SK-N-SH treated with all-trans-retinoic acid at 6 μM for 48 hours (cell line): ENCODE data around the gene RUFY3.

Experiments used
- ATAC-seq: fragments of 200-7000 bp; cut with Tn5 transposase; 3 replicates; pipeline ENCODE4 v1.9.1; 2020; ENCODE audit warnings: mild to moderate bottlenecking, moderate library complexity
- ARNTL ChIP-seq: fragments of 450-650 bp; formaldehyde crosslinking; IDR thresholded peaks from 2 replicates; pipeline ENCODE4 v1.5.0; 2020; ENCODE audit warnings: low read depth, mild to moderate bottlenecking, moderate library complexity, borderline replicate concordance
- BACH2 ChIP-seq: fragments of 250-450 bp; sonication (Bioruptor Pico); IDR thresholded peaks from 2 replicates; pipeline ENCODE4 v1.9.0; 2021; ENCODE audit warnings: mild to moderate bottlenecking, borderline replicate concordance
- CREB5 ChIP-seq: fragments of 250-450 bp; sonication (Bioruptor Pico); IDR thresholded peaks from 2 replicates; pipeline ENCODE4 v1.5.1; 2020; ENCODE audit warnings: low read depth, mild to moderate bottlenecking, moderate library complexity
- CSDC2 ChIP-seq: fragments of 250-450 bp; sonication (Bioruptor Pico); IDR thresholded peaks from 2 replicates; pipeline ENCODE4 v1.5.0; 2020; ENCODE audit warnings: mild to moderate bottlenecking, moderate library complexity
- CSRNP3 ChIP-seq: fragments of 250-450 bp; sonication (Bioruptor Pico); IDR thresholded peaks from 2 replicates; pipeline ENCODE4 v1.5.1; 2021; ENCODE audit warnings: mild to moderate bottlenecking, moderate library complexity
- ESRRG ChIP-seq: fragments of 250-450 bp; sonication (Bioruptor Pico); IDR thresholded peaks from 2 replicates; pipeline ENCODE4 v1.6.1; 2021; ENCODE audit warnings: mild to moderate bottlenecking
- GLIS3 ChIP-seq: fragments of 250-450 bp; sonication (Bioruptor Pico); IDR thresholded peaks from 2 replicates; pipeline ENCODE4 v1.5.0; 2020; ENCODE audit warnings: mild to moderate bottlenecking, moderate library complexity
- ISL1 ChIP-seq: fragments of 250-450 bp; sonication (Bioruptor Pico); IDR thresholded peaks from 2 replicates; pipeline ENCODE4 v2.1.2; 2022; ENCODE audit warnings: mild to moderate bottlenecking, moderate library complexity
- OSR1 ChIP-seq: fragments of 250-450 bp; sonication (Bioruptor Pico); IDR thresholded peaks from 2 replicates; pipeline ENCODE4 v1.8.0; 2022; ENCODE audit warnings: moderate library complexity, mild to moderate bottlenecking, inconsistent platforms
- PATZ1 ChIP-seq: fragments of 250-450 bp; sonication (Bioruptor Pico); IDR thresholded peaks from 2 replicates; pipeline ENCODE4 v1.8.0; 2020; ENCODE audit warnings: mild to moderate bottlenecking, moderate library complexity, borderline replicate concordance
- POU6F1 ChIP-seq: fragments of 250-450 bp; sonication (Bioruptor Pico); IDR thresholded peaks from 2 replicates; pipeline ENCODE4 v1.8.0; 2021; ENCODE audit warnings: low read depth, mild to moderate bottlenecking, moderate library complexity, borderline replicate concordance
- PPARA ChIP-seq: fragments of 250-450 bp; sonication (Bioruptor Pico); IDR thresholded peaks from 2 replicates; pipeline ENCODE4 v1.5.0; 2020; ENCODE audit warnings: mild to moderate bottlenecking, borderline replicate concordance
- RARB ChIP-seq: fragments of 250-450 bp; sonication (Bioruptor Pico); IDR thresholded peaks from 2 replicates; pipeline ENCODE4 v1.8.0; 2021; ENCODE audit warnings: mild to moderate bottlenecking, moderate library complexity
- TOX ChIP-seq: fragments of 250-450 bp; sonication (Bioruptor Pico); IDR thresholded peaks from 2 replicates; pipeline ENCODE4 v1.8.0; 2021; ENCODE audit warnings: mild to moderate bottlenecking, moderate library complexity, borderline replicate concordance
- TSHZ2 ChIP-seq: fragments of 250-450 bp; sonication (Bioruptor Pico); IDR thresholded peaks from 2 replicates; pipeline ENCODE4 v1.5.0; 2020; ENCODE audit warnings: mild to moderate bottlenecking, moderate library complexity
- ZC3H10 ChIP-seq: fragments of 250-450 bp; sonication (Bioruptor Pico); IDR thresholded peaks from 2 replicates; pipeline ENCODE4 v1.5.1; 2021; ENCODE audit warnings: mild to moderate bottlenecking, moderate library complexity
- ZFP30 ChIP-seq: fragments of 450-650 bp; formaldehyde crosslinking; IDR thresholded peaks from 2 replicates; pipeline ENCODE4 v1.5.0; 2022; ENCODE audit warnings: mild to moderate bottlenecking, moderate library complexity
- ZNF565 ChIP-seq: fragments of 450-650 bp; formaldehyde crosslinking; conservative IDR thresholded peaks from 2 replicates; pipeline ENCODE4 v1.5.0; 2020; ENCODE audit warnings: low read depth, mild to moderate bottlenecking, moderate library complexity
- ZNF70 ChIP-seq: fragments of 450-650 bp; formaldehyde crosslinking; IDR thresholded peaks from 2 replicates; pipeline ENCODE4 v1.5.0; 2020; ENCODE audit warnings: mild to moderate bottlenecking, moderate library complexity
- ZNF8 ChIP-seq: fragments of 450-650 bp; formaldehyde crosslinking; IDR thresholded peaks from 2 replicates; pipeline ENCODE4 v1.5.0; 2020; ENCODE audit warnings: mild to moderate bottlenecking, moderate library complexity

Gene RUFY3

GRCh38 chr4:70737409-70737808 is 15.6 kb downstream of the RUFY3 start:
- TF ChIP-seq ESRRG (CRISPR knock-in tag) (no peak), OSR1 (CRISPR knock-in tag) (no peak), ZNF70 (no peak), PATZ1 (no peak)
- no peak for ATAC-seq

GRCh38 chr4:70739496-70740337 is 18.0 kb downstream of the RUFY3 start:
- no peak for ATAC-seq
- TF ChIP-seq ISL1 (CRISPR knock-in tag): no peak
- TF ChIP-seq ZNF70: no peak
- TF ChIP-seq, all 23 proteins: peak for 0

- TF ChIP-seq ISL1 (CRISPR knock-in tag) (no peak), ZNF8 (CRISPR knock-in tag) (no peak), PPARA (no peak), POU6F1 (CRISPR knock-in tag) (no peak), ZC3H10 (CRISPR knock-in tag) (no peak), RARB (CRISPR knock-in tag) (no peak), GLIS3 (CRISPR knock-in tag) (no peak), BACH2 (CRISPR knock-in tag) (no peak), ESRRG (CRISPR knock-in tag) (no peak), ARNTL (no peak), CSDC2 (CRISPR knock-in tag) (no peak), TOX (CRISPR knock-in tag) (no peak), TSHZ2 (no peak), ZNF70 (no peak), CSRNP3 (CRISPR knock-in tag) (no peak), ZFP30 (CRISPR knock-in tag) (no peak), CREB5 (CRISPR knock-in tag) (no peak), ZNF565 (CRISPR knock-in tag) (no peak)
- ATAC-seq: no peak
These were observed 20.3 kb downstream of the RUFY3 start for GRCh38 chr4:70741867-70742658.
